ENCODE measurements around the gene BRAT1. TPM values are rescaled to one million over a fixed set of nuclear protein-coding genes. Genes with fewer than 3 reads are reported as not detected.
"Not testable (repeated sequence)": the region's sequence is repeated elsewhere in the genome, so short reads cannot be mapped to it uniquely, and the experiment has no call there.

The BRAT1 gene
- total RNA-seq, 1 donor from 2014 or later = 19.2 TPM

- no peak for DNase-seq (ENCODE audit: low read depth, low spot score)
Observed at GRCh38 chr7:2564970-2565540, 9.7 kb upstream of the BRAT1 start.

GRCh38 chr7:2563955-2564354 lies 8.6 kb upstream of the BRAT1 start:
- not testable (repeated sequence) for DNase-seq (ENCODE audit: low read depth, low spot score)

- DNase-seq (ENCODE audit: low read depth, low spot score) = no peak
Observed at GRCh38 chr7:2559283-2559950, 4.1 kb upstream of the BRAT1 start.

- DNase-seq (ENCODE audit: low read depth, low spot score) = peak; percentile 64
Observed at GRCh38 chr7:2558629-2559282, 3.4 kb upstream of the BRAT1 start, which contains the start of gene IQCE. Gene IQCE (plus strand): TSS chr7:2558979. CDS start chr7:2559182, 203 bp downstream.

- DNase-seq (ENCODE audit: low read depth, low spot score) = no peak
Observed at GRCh38 chr7:2554661-2555111, 638 bp downstream of the BRAT1 start.

DNA sequence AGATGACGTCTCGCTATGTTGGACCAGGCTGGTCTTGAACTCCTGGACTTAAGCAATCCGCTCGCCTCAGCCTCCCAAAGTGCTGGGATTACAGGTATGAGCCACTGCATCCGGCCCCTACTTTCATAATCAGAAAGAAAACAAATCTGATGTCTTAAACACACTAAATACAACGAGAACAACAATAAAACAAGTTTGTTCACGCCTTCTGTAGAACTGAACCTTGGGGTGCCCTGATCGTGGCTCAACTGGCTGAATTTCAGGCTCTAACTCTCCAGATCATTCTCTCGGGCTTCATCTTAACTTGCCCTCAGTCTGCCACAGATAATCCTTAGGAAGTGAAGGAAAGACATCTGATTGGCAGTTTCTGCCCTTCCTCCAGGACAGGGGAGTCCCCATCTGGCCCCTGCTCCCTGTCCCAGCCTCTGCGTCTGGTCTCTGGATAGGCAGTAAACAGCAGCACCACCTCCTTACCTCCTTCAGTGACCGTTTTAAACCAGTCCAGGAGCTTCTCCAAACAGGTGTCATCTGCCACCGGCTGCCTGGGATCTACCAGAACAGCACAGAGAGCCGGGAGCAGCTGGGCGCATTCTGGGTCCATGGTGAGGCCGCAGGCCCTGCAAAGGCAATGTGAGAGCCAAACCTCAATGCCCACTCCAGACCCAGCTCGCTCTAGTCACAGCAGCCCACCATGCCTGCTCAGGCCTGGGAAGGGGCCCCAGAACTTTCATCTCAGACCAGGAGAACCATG lies 1.3 kb downstream of the BRAT1 start:
- DNase-seq (ENCODE audit: low read depth, low spot score) = no peak

DNA sequence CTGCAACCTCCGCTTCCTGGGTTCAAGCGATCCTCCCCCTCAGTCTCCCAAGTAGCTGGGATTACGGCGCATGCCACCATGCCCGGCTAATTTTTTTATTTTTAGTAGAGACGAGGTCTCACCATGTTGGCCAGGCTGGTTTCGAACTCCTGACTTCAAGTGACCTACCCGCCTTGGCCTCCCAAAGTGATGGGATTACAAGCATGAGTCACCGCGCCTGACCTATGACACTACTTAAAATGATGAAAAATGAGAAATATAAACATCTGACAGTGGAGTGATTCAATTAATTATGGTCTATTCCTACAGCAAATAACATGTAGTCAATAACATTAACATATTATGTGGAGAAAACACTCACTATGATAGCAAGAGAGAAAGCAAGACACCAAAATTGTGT lies 2.2 kb downstream of the BRAT1 start:
- DNase-seq (ENCODE audit: low read depth, low spot score) = no peak

- DNase-seq (ENCODE audit: low read depth, low spot score) = no peak
Observed at GRCh38 chr7:2551418-2551817, 3.9 kb downstream of the BRAT1 start.

- DNase-seq (ENCODE audit: low read depth, low spot score) = no peak
Observed at GRCh38 chr7:2546776-2547586, 8.3 kb downstream of the BRAT1 start.

GRCh38 chr7:2545746-2546425 lies 9.4 kb downstream of the BRAT1 start:
- no peak for DNase-seq (ENCODE audit: low read depth, low spot score)

DNA sequence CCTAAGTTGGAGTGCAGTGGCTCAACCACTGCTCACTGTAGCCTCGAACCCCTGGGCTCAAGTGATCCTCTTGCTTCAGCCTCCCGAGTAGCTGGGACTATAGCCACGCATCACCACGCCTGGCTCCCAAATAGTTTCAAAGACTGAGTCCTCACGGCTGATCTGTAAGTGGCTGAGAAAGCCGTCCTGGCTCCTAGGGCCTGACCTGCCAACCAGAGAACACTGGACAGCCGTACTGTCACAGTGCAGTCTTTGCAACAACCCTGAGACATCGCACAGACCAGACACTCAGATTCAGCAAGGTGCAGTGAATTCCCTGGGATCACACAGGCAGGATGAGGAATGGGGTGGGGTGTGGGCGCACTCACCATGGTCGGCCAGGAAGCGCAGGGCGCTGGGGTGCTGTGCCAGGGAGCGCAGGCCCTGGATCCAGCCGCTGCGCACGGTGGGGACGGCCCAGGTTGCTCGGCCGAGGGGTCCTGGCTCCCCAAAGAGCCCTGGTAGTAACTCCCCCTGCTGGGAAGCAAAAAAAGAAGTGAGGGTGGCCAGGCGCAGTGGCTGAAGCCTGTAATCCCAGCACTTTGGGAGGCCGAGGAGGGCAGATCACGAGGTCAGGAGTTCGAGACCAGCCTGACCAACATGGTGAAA lies 10.7 kb downstream of the BRAT1 start:
- DNase-seq (ENCODE audit: low read depth, low spot score) = no peak

DNA sequence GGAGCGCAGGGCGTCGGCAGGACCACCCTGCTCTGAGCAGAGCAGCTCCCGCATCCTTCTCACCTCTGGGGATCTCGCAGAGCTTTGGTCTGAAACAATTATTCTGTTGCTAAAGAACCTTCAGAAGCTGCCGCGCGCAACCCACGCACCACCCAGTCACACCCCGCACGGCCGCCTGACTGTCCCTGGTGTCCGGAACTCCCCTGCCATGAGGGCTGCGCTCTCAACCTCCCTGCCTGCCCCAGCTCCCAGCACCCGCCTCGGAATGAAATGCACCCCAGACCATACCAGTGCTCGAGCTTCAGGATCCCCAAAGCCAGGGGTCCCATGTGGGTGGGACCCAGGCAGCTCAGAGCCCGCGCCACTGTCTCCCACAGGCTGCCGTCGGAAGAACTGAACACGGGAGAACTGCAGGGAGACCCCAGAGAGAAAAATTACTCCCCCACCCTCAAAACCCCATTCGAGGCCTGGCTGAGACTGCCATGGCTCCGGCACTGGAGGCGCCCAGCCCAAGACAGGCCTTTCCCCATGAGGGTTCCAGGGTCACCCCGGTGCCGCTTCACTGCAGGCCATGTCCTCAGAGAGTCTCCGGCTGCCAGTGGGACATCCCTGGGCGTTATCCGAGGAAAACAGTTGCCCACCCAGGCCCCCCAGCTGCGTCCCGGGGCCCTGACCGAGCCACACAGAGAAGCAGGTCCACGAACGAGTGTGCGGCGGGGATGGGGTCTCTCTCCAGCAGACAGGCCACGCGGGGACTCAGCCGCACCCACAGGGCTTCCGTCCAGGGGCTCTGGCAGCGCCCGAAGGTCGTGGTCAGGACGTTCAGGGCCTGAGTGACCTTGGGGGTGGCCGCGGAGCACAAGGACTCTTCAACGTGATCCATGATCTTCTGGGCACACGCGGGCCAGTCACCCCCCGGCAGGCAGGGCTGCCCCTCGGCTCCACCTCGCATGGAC lies 12.1 kb downstream of the BRAT1 start:
- DNase-seq (ENCODE audit: low read depth, low spot score) = no peak

GRCh38 chr7:2542011-2542915 lies 13.1 kb downstream of the BRAT1 start:
- DNase-seq (ENCODE audit: low read depth, low spot score) = no peak

GRCh38 chr7:2541291-2542010 lies 13.9 kb downstream of the BRAT1 start:
- no peak for DNase-seq (ENCODE audit: low read depth, low spot score)

DNA sequence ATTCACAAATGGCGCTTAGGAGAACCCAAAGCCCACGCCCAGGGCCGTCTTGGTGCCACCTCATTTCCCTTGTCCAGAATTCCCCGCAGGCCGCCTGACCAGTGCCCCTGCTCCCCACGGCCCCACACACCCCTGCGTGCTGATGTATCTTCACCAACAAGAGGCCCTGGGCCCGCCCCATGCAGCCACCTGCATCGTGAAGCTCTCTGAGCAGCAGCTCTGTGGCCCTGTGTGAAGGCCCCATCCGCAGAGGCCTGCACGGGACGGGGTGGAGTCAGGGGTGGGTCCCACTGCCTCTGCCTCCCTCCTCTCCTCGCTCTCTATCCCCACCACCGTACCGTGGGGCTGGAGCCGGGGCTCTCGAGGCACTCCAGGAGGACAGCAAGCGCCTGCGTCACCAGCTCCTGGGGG lies 14.7 kb downstream of the BRAT1 start:
- DNase-seq (ENCODE audit: low read depth, low spot score) = no peak

DNA sequence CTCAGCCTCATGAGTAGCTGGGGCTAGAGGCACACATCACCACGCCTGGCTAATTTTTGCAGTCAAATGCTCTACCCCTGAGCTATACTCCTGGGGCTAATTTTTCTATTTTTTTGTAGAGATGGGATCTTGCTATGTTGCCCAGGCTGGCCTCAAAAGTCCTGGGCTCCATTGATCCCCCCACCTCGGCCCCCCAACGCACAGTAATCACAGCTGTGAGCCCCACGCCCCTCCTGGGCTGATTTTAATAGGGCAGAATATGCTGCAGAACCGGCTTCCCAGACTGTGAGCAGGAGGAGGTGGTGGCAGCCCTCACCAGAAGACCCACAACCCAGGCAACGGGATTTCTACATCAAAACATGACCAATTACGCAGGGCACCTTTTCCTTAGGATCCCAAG lies 15.2 kb downstream of the BRAT1 start:
- DNase-seq (ENCODE audit: low read depth, low spot score) = no peak
